ENCODE measurements around the gene MTUS2.

MTUS2 gene

GRCh38 chr13:29266756-29267733 lies 446.9 kb downstream of the MTUS2 start:
- DNase-seq (ENCODE audit: low read depth in 1 of 2, low spot score in 1 of 2) = no peak
- Histone ChIP-seq H3K27ac (replicated peaks) (no peak overlapping the region), H3K27me3 (ENCODE audit: insufficient read depth, poor library complexity, severe bottlenecking) (peaks cover 8% of the 10 kb centered on the region), H3K4me3 (replicated peaks; ENCODE audit: insufficient read depth, low read length) (no peak overlapping the region)
- TF ChIP-seq REST (IDR thresholded peaks at IDR 0.05; ENCODE audit: insufficient replicate concordance, low read depth) (no peak), POLR2AphosphoS5 (IDR thresholded peaks at IDR 0.05; ENCODE audit: low read depth) (no peak), CTCF (IDR thresholded peaks at IDR 0.05; ENCODE audit: insufficient read depth, low read length) (no peak), SPI1 (IDR thresholded peaks at IDR 0.05; ENCODE audit: borderline replicate concordance, low read depth) (no peak), GABPA (IDR thresholded peaks at IDR 0.05; ENCODE audit: low read depth) (no peak)

- no peak for DNase-seq (ENCODE audit: low read depth in 1 of 2, low spot score in 1 of 2)
Measured at GRCh38 chr13:29270271-29270985, 450.3 kb downstream of the MTUS2 start.

More at GRCh38 chr13:29270271-29270985, 450.3 kb downstream of the MTUS2 start:
- Histone ChIP-seq H3K27me3 (ENCODE audit: insufficient read depth, poor library complexity, severe bottlenecking) (peaks cover 8% of the 10 kb centered on the region), H3K27ac (replicated peaks) (no peak overlapping the region), H3K4me3 (replicated peaks; ENCODE audit: insufficient read depth, low read length) (no peak overlapping the region)
- TF ChIP-seq SPI1 (IDR thresholded peaks at IDR 0.05; ENCODE audit: borderline replicate concordance, low read depth) = no peak
- no peak for TF ChIP-seq CTCF (IDR thresholded peaks at IDR 0.05; ENCODE audit: insufficient read depth, low read length)
- no peak for TF ChIP-seq POLR2AphosphoS5 (IDR thresholded peaks at IDR 0.05; ENCODE audit: low read depth)
- TF ChIP-seq REST (IDR thresholded peaks at IDR 0.05; ENCODE audit: insufficient replicate concordance, low read depth) = no peak
- no peak for TF ChIP-seq GABPA (IDR thresholded peaks at IDR 0.05; ENCODE audit: low read depth)

Data from HL-60 (cell line).